GM18907 (cell line): ENCODE measurements around the gene PIANP.

ENCODE experiments used
- ATAC-seq: cut with Tn5 transposase; IDR thresholded peaks from one replicate; pipeline ENCODE4 v1.9.1; 2021; ENCODE audit warnings: mild to moderate bottlenecking, moderate library complexity; ENCODE audit not compliant: unreplicated experiment

The PIANP gene

DNA sequence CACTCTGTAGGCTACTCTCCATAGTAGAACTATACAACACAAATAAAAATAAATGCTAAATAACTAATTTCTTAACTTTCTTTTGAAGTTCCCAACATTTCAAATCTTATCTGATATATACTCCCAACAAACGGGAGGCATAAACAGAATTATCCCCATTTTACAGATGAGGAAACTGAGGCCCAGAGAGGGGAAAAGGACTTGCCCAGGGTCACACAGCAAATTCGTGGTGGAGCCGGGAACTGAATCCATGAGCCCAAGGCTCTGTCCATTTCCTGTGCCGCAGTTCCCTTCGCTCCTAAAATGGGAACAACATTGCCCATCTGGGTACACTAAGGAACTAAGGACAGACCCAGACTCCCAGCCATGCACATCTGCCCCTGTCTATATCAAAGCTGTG, 23.7 kb downstream of the PIANP start:
- no peak for ATAC-seq

DNA sequence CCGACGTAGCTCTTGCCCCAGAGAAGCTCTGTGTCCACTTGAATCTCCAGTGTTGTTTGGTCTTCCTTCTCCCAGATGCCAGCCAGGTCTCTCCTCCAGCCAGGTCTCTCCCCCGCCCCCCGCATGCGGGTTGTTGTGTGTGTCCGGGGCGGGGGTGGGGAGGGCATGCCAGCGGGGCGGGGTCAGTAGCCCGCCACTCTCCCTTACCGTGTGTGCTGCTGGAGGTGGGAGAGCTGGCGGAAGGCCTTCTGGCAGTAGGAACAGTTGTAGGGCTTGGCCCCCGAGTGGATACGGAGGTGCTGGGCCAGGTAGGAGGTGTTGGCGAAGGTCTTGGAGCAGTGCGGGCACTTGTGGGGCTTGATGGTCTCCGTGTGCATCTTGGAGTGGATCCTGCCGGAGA, 28.5 kb downstream of the PIANP start:
- ATAC-seq, result no peak

DNA sequence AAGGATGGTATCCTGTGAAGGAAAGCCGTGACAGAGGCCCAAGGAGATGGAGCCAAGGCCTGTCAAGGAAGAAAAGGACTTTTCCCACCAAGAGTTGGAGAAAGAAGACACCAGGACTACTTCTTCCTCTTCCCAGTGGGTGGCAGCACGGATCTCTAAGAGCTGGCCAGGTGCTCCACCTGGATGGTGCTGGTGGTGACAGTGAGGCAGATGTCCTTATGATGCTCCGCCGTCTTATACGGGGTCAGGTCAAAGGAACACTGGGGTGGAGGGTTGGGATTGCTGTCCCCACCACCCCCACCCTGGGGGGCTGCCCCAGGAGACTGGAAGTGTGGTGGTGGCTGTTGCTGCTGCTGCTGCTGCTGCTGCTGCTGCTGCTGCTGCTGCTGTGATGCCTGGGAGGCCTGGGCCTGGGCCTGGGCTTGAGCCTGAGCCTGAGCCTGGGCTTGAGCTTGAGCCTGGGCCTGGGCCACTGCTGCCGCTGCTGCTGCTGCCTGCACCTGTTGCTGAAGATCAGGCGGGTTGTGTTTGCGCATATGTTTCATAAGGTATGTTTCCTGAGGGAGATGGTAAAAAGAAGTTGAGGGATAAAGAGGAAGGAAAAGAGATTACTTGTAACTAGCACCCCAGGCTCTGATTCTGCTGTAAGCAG, 32.9 kb downstream of the PIANP start:
- ATAC-seq, result no peak

DNA sequence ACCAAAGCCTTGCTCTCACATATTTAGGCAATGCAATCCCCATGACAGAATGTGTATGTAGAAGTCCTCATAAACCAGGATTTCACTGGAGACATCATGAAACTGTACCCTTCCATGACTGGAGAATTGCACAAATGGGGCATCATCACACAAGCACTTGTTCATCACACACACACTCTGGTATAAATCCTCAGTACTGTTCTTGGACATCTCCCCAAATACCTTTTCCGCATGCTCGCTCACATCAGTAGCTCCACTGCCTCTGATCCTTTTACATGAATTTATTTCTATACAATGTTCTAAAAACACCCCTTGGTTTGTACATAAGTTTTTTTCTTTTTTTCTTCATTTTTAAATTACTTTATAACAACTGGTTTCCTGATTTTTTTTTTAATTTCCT, 34.4 kb downstream of the PIANP start:
- ATAC-seq, result no peak

DNA sequence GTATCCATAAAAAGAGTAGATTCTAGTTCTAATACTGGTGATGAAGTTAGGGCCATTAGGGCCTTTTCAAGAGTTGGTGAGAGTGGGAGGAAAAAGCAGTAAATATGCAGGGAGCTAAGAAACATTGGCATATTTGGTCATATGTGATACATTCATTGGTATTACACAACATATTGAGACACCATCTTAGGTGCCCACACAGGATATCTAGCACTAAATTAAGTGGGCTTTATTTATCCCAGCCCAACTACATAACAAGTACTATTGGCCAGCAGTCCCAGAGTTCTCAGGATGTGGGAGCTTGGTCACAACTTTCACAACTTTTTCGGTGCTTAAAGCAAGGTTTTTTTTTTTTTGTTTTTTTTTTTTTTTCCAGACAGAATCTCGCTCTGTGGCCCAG, 35.7 kb downstream of the PIANP start:
- no peak for ATAC-seq

DNA sequence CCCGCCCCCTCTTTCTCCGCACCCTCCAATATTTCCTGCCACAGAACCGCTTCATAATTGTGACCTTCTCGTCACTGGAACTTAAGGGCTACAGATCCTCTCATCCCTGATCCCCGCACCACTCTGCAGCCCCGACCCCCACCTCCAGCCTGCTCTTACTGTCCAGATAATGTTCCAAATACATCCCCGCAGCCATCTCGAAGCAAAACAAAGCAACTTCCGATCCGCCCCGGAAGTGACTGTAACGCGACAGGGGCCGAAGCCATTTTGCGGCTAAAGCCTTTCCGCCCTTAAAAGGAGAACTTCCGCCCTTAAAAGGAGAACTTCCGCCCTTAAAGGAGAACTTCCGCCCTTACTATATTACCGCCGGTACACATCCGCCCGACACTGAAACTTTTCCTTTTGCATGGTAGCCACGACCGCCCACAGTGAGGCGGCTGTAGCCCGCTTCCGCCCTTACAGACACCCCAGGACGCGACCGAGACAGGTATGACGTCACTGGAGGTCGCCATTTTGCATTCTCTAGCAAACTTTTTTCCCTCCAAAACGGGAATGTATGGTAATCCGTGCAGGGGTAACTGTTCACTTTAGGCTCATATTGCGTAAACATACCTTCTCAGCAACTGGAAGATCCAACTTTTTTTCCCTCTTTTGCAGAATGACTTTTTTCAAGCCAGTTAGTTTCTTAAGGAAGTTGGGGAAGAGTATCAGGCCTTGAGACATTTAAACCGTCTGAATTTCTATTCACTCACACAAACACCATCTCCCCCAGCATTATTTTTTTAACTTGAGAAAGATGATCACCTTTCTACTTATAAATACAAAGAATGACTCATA, 37.5 kb downstream of the PIANP start, which contains the start of gene ING4:
ING4 (minus strand) TSS at position 214 of the 837 bp plus-strand sequence; CDS start at position 196, 18 bp downstream.
- peak; percentile 94 for ATAC-seq

DNA sequence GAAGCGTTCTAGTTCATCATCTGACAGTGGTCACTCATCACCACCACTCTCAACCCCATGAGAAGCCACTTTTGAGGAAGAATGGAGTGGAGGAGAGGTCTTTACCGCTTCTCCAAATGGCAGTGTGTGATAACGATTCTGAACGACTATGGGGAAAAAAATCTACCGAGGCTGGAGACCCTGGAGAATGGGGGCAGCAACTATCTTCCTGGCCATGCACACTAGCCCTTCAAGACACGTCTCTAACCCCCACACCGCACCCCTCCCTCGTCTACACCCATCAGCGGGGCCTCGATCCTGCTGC, 38.1 kb downstream of the PIANP start:
- ATAC-seq, result no peak

DNA sequence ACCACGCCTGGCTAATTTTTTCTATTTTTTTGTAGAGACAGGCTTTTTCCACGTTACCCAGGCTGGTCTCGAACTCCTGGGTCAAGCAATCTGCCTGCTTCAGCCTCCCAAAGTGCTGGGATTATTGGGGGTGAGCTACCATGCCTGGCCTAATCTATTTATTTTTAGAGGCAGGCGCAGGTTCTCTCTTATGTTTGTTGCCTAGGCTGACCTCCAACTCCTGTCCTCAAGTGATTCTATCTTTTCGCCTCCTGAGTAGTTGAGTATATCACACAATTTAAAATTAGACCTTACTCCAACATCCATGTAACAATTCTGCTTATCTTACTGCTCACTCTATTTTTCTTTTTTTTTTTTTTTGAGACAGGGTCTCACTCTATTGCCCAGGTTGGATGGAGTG, 46.6 kb downstream of the PIANP start:
- no peak for ATAC-seq

DNA sequence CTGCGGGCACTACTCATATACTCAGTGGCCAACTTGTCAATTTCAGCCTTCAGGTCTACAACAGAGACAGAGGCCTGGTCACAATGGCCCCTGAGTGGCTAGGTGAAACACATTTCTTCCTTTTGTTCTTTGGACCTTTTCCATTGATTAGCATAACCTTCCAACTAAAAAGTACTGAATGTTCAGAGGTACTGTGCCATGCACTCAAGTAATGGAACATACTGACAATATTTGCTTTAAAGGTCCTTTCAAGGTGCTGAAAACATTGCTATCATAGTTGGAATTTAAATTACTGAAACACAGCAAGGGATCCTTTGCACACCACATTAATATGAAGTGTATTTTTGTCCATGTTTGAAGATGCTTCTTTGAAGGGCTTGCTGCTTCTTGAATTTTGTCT, 47.3 kb downstream of the PIANP start:
- ATAC-seq, result no peak

DNA sequence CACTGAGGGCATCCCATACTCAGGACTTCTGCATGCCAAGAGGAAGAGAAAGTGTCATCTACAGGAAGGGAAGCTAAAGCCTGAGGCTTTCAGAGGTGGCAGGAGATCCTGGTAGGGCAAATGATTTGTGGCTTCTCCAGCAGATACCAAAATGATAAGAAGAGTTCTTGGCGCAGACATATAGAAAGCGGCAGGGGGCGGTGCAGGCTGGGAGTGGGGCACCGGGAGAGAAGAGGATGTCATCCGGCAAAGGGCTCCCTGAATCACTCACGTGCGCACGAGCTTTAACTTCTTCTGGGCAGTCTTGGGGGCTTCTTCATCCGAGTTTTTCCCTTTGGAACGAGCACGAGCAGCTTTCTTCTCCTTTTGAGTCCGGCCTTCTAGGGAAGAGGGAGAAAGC, 48.2 kb downstream of the PIANP start:
- no peak for ATAC-seq

DNA sequence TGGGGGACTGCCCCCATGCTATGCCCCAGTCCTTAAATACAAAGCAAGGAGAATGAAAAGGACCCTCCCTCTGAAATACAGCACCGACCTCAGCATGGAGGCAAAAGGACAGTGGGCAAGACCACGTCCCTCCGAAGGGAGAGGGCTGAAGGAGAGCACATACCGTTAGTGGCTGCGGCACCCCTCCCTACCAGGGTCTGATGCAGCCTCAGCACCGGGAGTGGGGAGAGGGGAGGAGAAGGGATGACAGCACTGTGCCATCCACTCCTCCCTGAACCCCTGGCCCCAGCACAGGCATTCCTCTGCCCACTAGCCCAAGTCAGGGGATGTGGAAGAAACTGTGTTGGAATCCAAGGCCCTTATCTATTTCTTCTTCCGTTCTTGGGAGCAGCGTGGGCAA, 49.8 kb downstream of the PIANP start:
- ATAC-seq, result no peak

DNA sequence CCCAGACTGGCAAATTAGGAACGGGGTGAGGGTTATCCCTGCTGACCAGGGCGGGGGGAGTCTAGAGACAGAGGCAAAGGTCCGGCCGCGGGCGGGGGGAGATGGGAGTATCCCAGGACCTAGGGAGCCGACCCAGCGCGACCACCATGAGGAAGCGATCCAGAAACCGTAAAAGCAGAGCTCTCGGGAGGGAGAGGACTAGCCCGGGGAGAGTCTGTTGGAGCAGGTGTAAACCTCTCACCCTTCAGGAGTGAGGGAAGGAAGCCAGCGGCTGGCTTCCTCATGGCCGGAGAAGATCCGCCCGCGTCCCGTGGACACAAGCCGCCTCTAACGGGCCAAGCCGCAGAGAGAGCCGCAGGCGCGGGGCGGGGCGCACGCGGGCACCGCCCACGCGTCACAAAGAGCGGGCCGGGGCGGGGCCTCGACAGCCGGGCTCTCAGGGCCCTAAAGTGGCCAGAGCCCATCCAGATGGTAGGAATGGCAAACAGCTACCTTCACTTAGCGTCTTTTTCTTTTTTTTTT, 53.5 kb downstream of the PIANP start, which contains the start of gene ACRBP:
ACRBP (minus strand) TSS at position 350 of the 522 bp plus-strand sequence; CDS start at position 284, 66 bp downstream.
- no peak for ATAC-seq

DNA sequence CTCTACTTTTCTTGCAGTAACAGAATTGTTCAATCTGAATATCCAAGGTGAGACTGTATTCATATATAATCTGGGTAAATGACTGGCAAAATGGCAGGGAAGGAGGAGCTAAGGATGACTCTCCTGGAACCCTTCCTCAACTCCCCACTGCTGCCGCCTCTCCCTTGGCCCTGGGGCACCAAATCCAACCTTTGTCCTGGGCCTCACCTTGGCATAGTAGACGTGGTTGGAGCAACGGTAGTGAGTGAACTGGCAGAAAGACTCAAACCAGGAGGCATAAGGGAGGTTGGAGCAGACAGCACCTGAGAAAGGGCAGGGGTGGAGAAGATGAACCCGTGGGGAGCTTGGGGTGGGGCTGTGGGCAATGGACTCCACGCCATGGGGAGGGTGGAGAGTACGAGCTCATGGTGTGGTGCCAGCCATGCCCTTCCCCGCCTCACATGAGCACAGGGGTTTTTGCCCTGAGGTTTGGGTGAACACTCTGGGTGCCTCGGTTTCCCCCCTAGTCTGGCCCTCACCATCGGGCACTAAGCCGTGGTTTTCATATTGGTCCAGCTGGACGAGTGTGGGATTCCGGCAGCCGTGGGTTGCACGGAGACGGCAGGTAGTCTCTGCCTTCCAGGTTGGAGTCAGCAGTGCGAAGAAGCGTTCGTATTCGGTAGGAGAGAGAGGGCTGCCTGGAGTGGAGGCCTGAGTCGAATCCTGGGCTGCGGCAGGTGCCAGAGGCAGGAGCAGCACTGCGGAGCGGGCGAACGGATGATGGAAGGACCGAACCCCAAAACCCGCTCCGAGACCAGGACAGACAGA, 54.1 kb downstream of the PIANP start:
- no peak for ATAC-seq

DNA sequence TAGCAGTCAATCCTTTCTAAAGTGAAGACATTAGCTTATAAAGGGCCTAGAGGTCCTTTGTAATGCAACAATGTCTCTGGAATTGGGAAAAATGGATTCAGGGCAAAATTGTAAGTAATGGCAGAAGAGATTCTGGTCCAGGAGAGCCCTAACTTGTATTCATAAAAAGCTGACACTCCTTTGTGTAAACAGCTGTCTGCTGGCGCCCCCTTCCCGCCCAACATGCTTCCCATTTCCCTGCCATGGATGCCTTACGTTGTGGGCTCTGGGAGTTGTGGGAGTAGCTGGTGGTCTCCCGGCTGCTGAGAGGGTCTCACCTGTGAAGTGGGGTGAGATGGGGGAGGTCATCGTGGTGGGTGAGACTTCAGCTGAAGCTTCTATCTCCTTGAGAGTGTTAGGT, 55.7 kb downstream of the PIANP start:
- ATAC-seq, result no peak

DNA sequence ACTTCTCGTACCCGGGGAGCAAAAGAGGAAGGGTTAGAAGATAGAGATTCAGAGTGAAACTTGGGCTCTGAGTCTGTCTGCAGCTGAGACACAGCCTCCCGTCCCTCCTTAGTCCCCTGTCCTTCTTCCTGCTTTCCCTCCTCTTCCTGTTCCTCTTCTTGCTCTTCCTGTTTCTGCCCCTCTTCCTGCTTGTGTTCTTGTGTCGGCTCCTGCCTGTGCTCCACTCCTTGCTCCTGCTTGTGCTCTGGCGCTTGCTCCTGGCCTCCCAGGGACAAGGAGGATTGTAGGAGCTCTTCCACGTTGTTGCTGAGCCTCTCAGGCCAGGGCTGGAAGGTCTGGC, 56.4 kb downstream of the PIANP start:
- ATAC-seq, result no peak
